Measurements from ENCODE around the gene DNAJC1. TPM values are rescaled to one million over a fixed set of nuclear protein-coding genes. Genes with fewer than 3 reads are reported as not detected.

DNAJC1 gene
- total RNA-seq, 1 experiment from 2014 or later = 57.8 TPM

GRCh38 chr10:21924511-21924910 is 79.0 kb downstream of the DNAJC1 start:
- no TSS peak for BruUV-seq (replicated peaks)
- no peak overlapping the region for H3K4me3 Mint-ChIP-seq (ENCODE audit: unreplicated experiment)
- no peaks in the 10 kb centered on the region for H3K27me3 Mint-ChIP-seq (ENCODE audit: insufficient read depth, unreplicated experiment)
- H3K9me3 Mint-ChIP-seq (ENCODE audit: unreplicated experiment) = no peaks in the 10 kb centered on the region
- peaks cover 4% of the 10 kb centered on the region for H3K36me3 Mint-ChIP-seq (ENCODE audit: insufficient read depth, unreplicated experiment)
- H3K4me1 Mint-ChIP-seq (ENCODE audit: insufficient read depth, unreplicated experiment) = peaks cover 18% of the 10 kb centered on the region
- no peak for DNase-seq (ENCODE audit: unreplicated experiment)
- TF ChIP-seq CTCF (IDR thresholded peaks at IDR 0.05; ENCODE audit: unreplicated experiment) = no peak
- intact Hi-C loops (cut with micrococcal nuclease) = no loop called here
- ChIA-PET POLR2A (interaction anchor here (1.2 kb wide), 1 partner anchor 10 kb away, joined by 4 read pairs; no protein-coding TSS in a partner anchor), CTCF (no interaction called here)
- no peak overlapping the region for H3K27ac Mint-ChIP-seq (ENCODE audit: low read depth, unreplicated experiment)

- no peak overlapping the region for H3K4me3 Mint-ChIP-seq (ENCODE audit: unreplicated experiment)
- DNase-seq (ENCODE audit: unreplicated experiment) = no peak
- intact Hi-C loops (cut with micrococcal nuclease) = no loop called here
- peaks cover 4% of the 10 kb centered on the region for H3K36me3 Mint-ChIP-seq (ENCODE audit: insufficient read depth, unreplicated experiment)
- POLR2A ChIA-PET = no interaction called here
- H3K27ac Mint-ChIP-seq (ENCODE audit: low read depth, unreplicated experiment) = no peak overlapping the region
- CTCF ChIA-PET = interaction anchor here (0.6 to 0.9 kb wide), 2 partner anchors 12 to 82 kb away, joined by 3 to 5 read pairs; no protein-coding TSS in a partner anchor
- BruUV-seq (replicated peaks) = no TSS peak
- no peak for TF ChIP-seq CTCF (IDR thresholded peaks at IDR 0.05; ENCODE audit: unreplicated experiment)
- H3K27me3 Mint-ChIP-seq (ENCODE audit: insufficient read depth, unreplicated experiment) = no peaks in the 10 kb centered on the region
- no peaks in the 10 kb centered on the region for H3K9me3 Mint-ChIP-seq (ENCODE audit: unreplicated experiment)
- H3K4me1 Mint-ChIP-seq (ENCODE audit: insufficient read depth, unreplicated experiment) = peaks cover 4% of the 10 kb centered on the region
Observed at GRCh38 chr10:21920633-21921032, 82.9 kb downstream of the DNAJC1 start.

- Mint-ChIP-seq H3K36me3 (ENCODE audit: insufficient read depth, unreplicated experiment) (peaks cover under 1% of the 10 kb centered on the region), H3K4me3 (ENCODE audit: unreplicated experiment) (no peak overlapping the region), H3K27ac (ENCODE audit: low read depth, unreplicated experiment) (no peak overlapping the region), H3K4me1 (ENCODE audit: insufficient read depth, unreplicated experiment) (peaks cover 4% of the 10 kb centered on the region), H3K27me3 (ENCODE audit: insufficient read depth, unreplicated experiment) (no peaks in the 10 kb centered on the region), H3K9me3 (ENCODE audit: unreplicated experiment) (no peaks in the 10 kb centered on the region)
- CTCF ChIA-PET = no interaction called here
- intact Hi-C loops (cut with micrococcal nuclease) = no loop called here
- POLR2A ChIA-PET = no interaction called here
- BruUV-seq (replicated peaks) = no TSS peak
- TF ChIP-seq CTCF (IDR thresholded peaks at IDR 0.05; ENCODE audit: unreplicated experiment) = no peak
- no peak for DNase-seq (ENCODE audit: unreplicated experiment)
Observed at GRCh38 chr10:21919906-21920305, 83.6 kb downstream of the DNAJC1 start.

GRCh38 chr10:21919117-21919516 is 84.4 kb downstream of the DNAJC1 start:
- peaks cover 4% of the 10 kb centered on the region for H3K4me1 Mint-ChIP-seq (ENCODE audit: insufficient read depth, unreplicated experiment)
- H3K27ac Mint-ChIP-seq (ENCODE audit: low read depth, unreplicated experiment) = no peak overlapping the region
- POLR2A ChIA-PET = no interaction called here
- BruUV-seq (replicated peaks) = no TSS peak
- H3K27me3 Mint-ChIP-seq (ENCODE audit: insufficient read depth, unreplicated experiment) = no peaks in the 10 kb centered on the region
- no peak for TF ChIP-seq CTCF (IDR thresholded peaks at IDR 0.05; ENCODE audit: unreplicated experiment)
- DNase-seq (ENCODE audit: unreplicated experiment) = no peak
- H3K4me3 Mint-ChIP-seq (ENCODE audit: unreplicated experiment) = no peak overlapping the region
- H3K36me3 Mint-ChIP-seq (ENCODE audit: insufficient read depth, unreplicated experiment) = no peaks in the 10 kb centered on the region
- CTCF ChIA-PET = no interaction called here
- intact Hi-C loops (cut with micrococcal nuclease) = no loop called here
- no peaks in the 10 kb centered on the region for H3K9me3 Mint-ChIP-seq (ENCODE audit: unreplicated experiment)

All from MCF 10A (cell line).